Kidney (tissue), 14 donors: ENCODE data around the gene KCNQ2. TPM values are rescaled to one million over a fixed set of nuclear protein-coding genes. Genes with fewer than 3 reads are reported as not detected.

Source experiments
- DNase-seq, 5 donors: peaks; one replicate each; pipeline ENCODE4 v3.0.0-alpha.2; 2013 to 2020
- FAIRE-seq: peaks from 2 replicates; lab custom pipeline; 2012; peaks lifted over from hg19 to GRCh38; lab: Jason Lieb, UNC
- H3K27ac ChIP-seq, 2 donors: one replicate each; pipeline ENCODE4 v1.7.0; 2013; ENCODE audit warnings: low read depth in 2 of 2, low read length in 2 of 2, inconsistent platforms in 1 of 2
- H3K27me3 ChIP-seq: one replicate; pipeline ENCODE4 v1.7.1; 2013; ENCODE audit warnings: low read length, inconsistent platforms; ENCODE audit not compliant: control insufficient read depth, insufficient read depth
- H3K36me3 ChIP-seq, 3 donors: one replicate each; pipeline versions ENCODE4 v1.7.0 to v1.7.1; 2013; ENCODE audit warnings: low read length in 3 of 3, control low read depth in 1 of 3, inconsistent platforms in 1 of 3; ENCODE audit not compliant: insufficient read depth in 3 of 3, control insufficient read depth in 2 of 3
- H3K4me1 ChIP-seq, 3 donors: one replicate each; pipeline versions ENCODE4 v1.7.0 to v1.7.1; 2013; ENCODE audit warnings: low read length in 3 of 3, inconsistent platforms in 1 of 3, low read depth in 1 of 3; ENCODE audit not compliant: control insufficient read depth in 2 of 3, insufficient read depth in 2 of 3
- H3K4me3 ChIP-seq, 3 donors: one replicate each; pipeline versions ENCODE4 v1.7.0 to v1.8.1; 2013; ENCODE audit warnings: low read length in 3 of 3, control low read depth in 1 of 3, inconsistent platforms in 1 of 3
- H3K9ac ChIP-seq, 3 donors: one replicate each; pipeline versions ENCODE4 v1.7.0 to v1.7.1; 2013; ENCODE audit warnings: low read length in 3 of 3, control low read depth in 1 of 3, inconsistent platforms in 1 of 3
- H3K9me3 ChIP-seq, 3 donors: one replicate each; pipeline versions ENCODE4 v1.7.0 to v1.7.1; 2013; ENCODE audit warnings: low read length in 3 of 3, control low read depth in 1 of 3, inconsistent platforms in 1 of 3; ENCODE audit not compliant: control insufficient read depth in 2 of 3, insufficient read depth in 1 of 3
- intact Hi-C: fragments of 100-400 bp; cut with DNase I; formaldehyde crosslinking; loops from one replicate; pipeline ENCODE4 v1.11.1; 2022
- polyA plus RNA-seq: library from polyadenylated mRNA; stranded (reverse); fragments of 350-450 nt; fragmentation: Illumina TruSeq; extraction: RNeasy Lipid Tissue Mini Kit (QIAGEN cat#74804); gene quantifications from one replicate; pipeline ENCODE4 v1.2.3, GENCODE V29; 2014; ENCODE audit warnings: low read depth, low replicate concordance; ENCODE audit not compliant: insufficient read depth
- total RNA-seq: library from RNA; stranded (reverse); fragmentation: NEBNext Ultra II Directional; extraction: Animal tissue kit (Norgen Biotek cat#: 25700); gene quantifications from one replicate; pipeline ENCODE4 v1.2.1, GENCODE V29; 2021
- TF ChIP-seq, protein P1 (sequence below): IDR thresholded peaks from 3 replicates; pipeline ENCODE4 v1.5.1; 2012; ENCODE audit warnings: mild to moderate bottlenecking, moderate library complexity, borderline replicate concordance; ENCODE audit not compliant: insufficient read depth; ENCODE audit errors: extremely low read depth
- donor health status: control.
- donor health status: control.
- donor health status: control.
- donor health status: control.
- donor health status: control.
- donor health status: DM: yes; HTN: yes; CAD: no.
- donor health status: Normal renal cell carcinoma (clear cell type).

KCNQ2 gene
- total and polyA plus RNA-seq, 2 donors from 2014 or later = 2.2 TPM; not detected in 1

- DNase-seq = peak in 1 of 5 donors; percentile 66
- H3K9ac ChIP-seq = no peak overlapping the region
- FAIRE-seq = no peak
- H3K9me3 ChIP-seq = no peaks in the 10 kb centered on the region
- no peaks in the 10 kb centered on the region for H3K36me3 ChIP-seq
- peaks cover 0 to 4% (median 0%) of the 10 kb centered on the region in 3 donors for H3K4me1 ChIP-seq
- intact Hi-C loops = no loop called here
- H3K27ac ChIP-seq = no peak overlapping the region
- TF ChIP-seq, protein P1, sequence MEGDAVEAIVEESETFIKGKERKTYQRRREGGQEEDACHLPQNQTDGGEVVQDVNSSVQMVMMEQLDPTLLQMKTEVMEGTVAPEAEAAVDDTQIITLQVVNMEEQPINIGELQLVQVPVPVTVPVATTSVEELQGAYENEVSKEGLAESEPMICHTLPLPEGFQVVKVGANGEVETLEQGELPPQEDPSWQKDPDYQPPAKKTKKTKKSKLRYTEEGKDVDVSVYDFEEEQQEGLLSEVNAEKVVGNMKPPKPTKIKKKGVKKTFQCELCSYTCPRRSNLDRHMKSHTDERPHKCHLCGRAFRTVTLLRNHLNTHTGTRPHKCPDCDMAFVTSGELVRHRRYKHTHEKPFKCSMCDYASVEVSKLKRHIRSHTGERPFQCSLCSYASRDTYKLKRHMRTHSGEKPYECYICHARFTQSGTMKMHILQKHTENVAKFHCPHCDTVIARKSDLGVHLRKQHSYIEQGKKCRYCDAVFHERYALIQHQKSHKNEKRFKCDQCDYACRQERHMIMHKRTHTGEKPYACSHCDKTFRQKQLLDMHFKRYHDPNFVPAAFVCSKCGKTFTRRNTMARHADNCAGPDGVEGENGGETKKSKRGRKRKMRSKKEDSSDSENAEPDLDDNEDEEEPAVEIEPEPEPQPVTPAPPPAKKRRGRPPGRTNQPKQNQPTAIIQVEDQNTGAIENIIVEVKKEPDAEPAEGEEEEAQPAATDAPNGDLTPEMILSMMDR = no peak
- no peak overlapping the region for H3K4me3 ChIP-seq
- H3K27me3 ChIP-seq = no peaks in the 10 kb centered on the region
These were observed 116.6 kb downstream of the KCNQ2 start for GRCh38 chr20:63355781-63356295.

DNA sequence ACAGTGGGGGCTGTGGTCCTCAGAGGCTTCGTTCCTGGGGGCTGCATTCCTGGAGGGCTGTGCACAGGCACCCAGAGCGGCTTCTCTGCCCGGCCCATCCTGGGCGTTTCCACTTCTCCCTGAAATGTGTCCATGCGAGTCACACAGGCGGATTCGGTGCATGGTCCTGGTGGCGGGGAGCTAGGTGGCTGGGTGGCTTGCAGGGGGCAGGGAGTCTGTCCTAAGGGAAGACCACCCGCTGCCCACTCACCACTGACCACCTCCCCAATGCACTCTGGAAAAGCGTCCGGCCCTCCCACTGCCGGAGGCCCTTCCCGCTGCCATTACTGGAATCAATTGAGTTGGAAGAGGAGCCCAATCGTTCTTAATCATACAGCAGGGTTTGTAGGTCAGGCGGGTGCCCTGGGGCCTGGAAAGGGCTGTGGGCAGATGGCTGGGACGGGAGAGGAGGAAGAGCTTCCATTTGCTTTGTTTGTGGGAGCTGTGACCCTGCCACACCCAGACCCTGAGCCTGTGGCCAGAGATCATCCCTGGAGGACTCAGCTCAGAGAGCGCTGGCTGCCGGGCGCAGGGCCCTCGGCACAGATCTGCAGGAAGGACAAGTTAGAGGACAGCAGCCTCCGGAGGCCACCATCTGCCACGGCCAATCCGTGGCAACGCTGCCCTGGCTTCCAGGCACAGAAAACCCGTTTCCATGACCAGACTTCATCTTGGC lies 117.7 kb downstream of the KCNQ2 start:
- H3K27ac ChIP-seq = no peak overlapping the region

DNA sequence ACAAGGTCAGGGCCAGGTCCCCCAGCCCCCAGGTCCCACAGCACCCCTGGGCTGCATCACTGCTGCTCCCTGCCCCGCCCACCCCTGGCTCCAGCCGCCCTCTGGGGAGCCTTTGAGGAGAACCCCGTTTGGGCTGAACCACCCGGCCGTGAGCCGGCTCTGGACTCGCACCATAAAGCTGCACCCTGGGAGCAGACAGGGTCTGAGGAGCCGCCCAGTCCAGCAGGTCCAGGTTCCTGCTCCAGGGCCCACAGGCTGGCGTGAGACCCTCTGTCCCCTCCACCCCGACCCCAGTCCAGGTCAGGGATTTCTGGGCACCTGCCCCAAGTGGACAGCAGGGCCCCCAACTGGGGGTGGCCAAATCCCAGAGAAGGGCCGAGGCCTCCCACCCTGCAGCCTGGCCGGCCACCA lies 119.6 kb downstream of the KCNQ2 start:
- intact Hi-C loops = no loop called here
- FAIRE-seq (no peak), DNase-seq (no peak)
- Histone ChIP-seq H3K4me1 (peaks cover 0 to 4% (median 0%) of the 10 kb centered on the region in 3 donors), H3K9me3 (no peaks in the 10 kb centered on the region), H3K9ac (no peak overlapping the region), H3K4me3 (no peak overlapping the region), H3K27ac (no peak overlapping the region), H3K36me3 (no peaks in the 10 kb centered on the region), H3K27me3 (no peaks in the 10 kb centered on the region)
- TF ChIP-seq, protein P1 = no peak

More for the DNA sequence above, 117.7 kb downstream of the KCNQ2 start:
- DNase-seq = peak in 1 of 5 donors; percentile 51
- TF ChIP-seq, protein P1 = no peak
- intact Hi-C loops = no loop called here
- no peak overlapping the region for H3K9ac ChIP-seq
- H3K9me3 ChIP-seq = no peaks in the 10 kb centered on the region
- no peaks in the 10 kb centered on the region for H3K36me3 ChIP-seq
- peaks cover 0 to 4% (median 0%) of the 10 kb centered on the region in 3 donors for H3K4me1 ChIP-seq
- H3K27me3 ChIP-seq = no peaks in the 10 kb centered on the region
- no peak for FAIRE-seq
- no peak overlapping the region for H3K4me3 ChIP-seq
